H1 (cell line): Measurements from ENCODE around the gene LPCAT1. TPM values are rescaled to one million over a fixed set of nuclear protein-coding genes. Genes with fewer than 3 reads are reported as not detected.

Source experiments
- polyA plus RNA-seq, 7 experiments: library from polyadenylated mRNA; depleted of rRNA in 3 of 7; stranded (reverse) in 5 of 7; unstranded in 2 of 7; fragments of >200 nt in 5 of 7; fragments of 200-250 nt in 2 of 7; gene quantifications; 1 replicate in 5 of 7; 2 replicates in 1 of 7; 4 replicates in 1 of 7; pipeline versions ENCODE4 v1.2.1 to v1.2.3, GENCODE V29; 2011 to 2013; ENCODE audit warnings: missing spikeins in 2 of 7, mixed read lengths in 2 of 7
- total RNA-seq: library from RNA; stranded (reverse); fragmentation: NEBNext Ultra II Directional; extraction: Animal tissue kit (Norgen Biotek cat#: 25700); gene quantifications from 2 replicates; pipeline ENCODE4 v1.2.1, GENCODE V29; 2021
- TF ChIP-seq, protein P1 (sequence below): IDR thresholded peaks from 2 replicates; pipeline ENCODE4 v1.6.1; 2011; ENCODE audit warnings: low read length, improper control_type of control experiment

The LPCAT1 gene
- total and polyA plus RNA-seq, 2 of the 8 experiments (the other 6 are each of a cell fraction or from before 2014, with no cell fraction given): 107 to 260 TPM

DNA sequence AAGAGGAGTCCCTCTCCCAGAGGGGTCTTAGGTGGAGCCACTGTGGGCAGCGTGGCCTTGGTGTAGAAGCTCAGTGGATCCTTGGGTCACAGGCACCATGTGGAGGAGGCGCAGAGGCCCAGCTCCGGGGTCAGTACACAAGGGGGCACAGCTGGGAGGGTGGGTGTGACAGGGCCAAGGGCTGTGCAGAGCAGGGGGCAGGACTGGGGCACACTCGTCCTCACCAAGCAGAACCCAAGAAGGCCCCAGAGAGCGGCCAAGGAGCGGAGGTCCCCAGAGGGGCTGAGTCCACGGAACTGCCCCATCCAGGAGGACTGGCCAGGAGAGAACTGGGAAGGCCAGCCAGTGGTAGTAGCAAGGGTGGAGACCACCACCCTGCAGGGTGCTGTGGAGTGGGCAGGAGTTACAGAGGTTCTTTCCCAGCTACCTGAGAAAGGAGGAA, 2.5 kb upstream of the LPCAT1 start (continued):
- TF ChIP-seq, protein P1, sequence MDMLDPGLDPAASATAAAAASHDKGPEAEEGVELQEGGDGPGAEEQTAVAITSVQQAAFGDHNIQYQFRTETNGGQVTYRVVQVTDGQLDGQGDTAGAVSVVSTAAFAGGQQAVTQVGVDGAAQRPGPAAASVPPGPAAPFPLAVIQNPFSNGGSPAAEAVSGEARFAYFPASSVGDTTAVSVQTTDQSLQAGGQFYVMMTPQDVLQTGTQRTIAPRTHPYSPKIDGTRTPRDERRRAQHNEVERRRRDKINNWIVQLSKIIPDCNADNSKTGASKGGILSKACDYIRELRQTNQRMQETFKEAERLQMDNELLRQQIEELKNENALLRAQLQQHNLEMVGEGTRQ: no peak
